ENCODE results near the gene AP1G2. TPM values are rescaled to one million over a fixed set of nuclear protein-coding genes. Genes with fewer than 3 reads are reported as not detected.

Gene AP1G2
- total and polyA plus RNA-seq, 2 of the 13 experiments (the other 11 are each of a cell fraction or from before 2014, with no cell fraction given): 96.9 to 611 TPM

GRCh38 chr14:23588884-23589598 is 21.4 kb upstream of the AP1G2 start (continued):
- TF ChIP-seq HMGXB3 (CRISPR knock-in tag; IDR thresholded peaks at IDR 0.05; ENCODE audit: borderline replicate concordance): peak; percentile 84; the same call in 1 of the 2 replicates
- TF ChIP-seq HMG20A (CRISPR knock-in tag; IDR thresholded peaks at IDR 0.05; ENCODE audit: borderline replicate concordance): peak; percentile 70
- TF ChIP-seq ZNF543 (CRISPR knock-in tag; IDR thresholded peaks at IDR 0.05): peak; percentile 97; the same call in 1 of the 2 replicates
- TF ChIP-seq IKZF4 (CRISPR knock-in tag; IDR thresholded peaks at IDR 0.05; ENCODE audit: borderline replicate concordance, low read depth, not compliant biosample characterization): no peak
- peak; percentile 57; the same call in 1 of the 2 replicates for TF ChIP-seq ZBTB21 (CRISPR knock-in tag; IDR thresholded peaks at IDR 0.05)
- TF ChIP-seq MED1 (CRISPR knock-in tag; IDR thresholded peaks at IDR 0.05): peak; percentile 95
- TF ChIP-seq PHF21A (CRISPR knock-in tag; IDR thresholded peaks at IDR 0.05): peak; percentile 88
- no peak for TF ChIP-seq ZNF576 (CRISPR knock-in tag; IDR thresholded peaks at IDR 0.05)
- peak; percentile 99 for TF ChIP-seq SALL2 (CRISPR knock-in tag; IDR thresholded peaks at IDR 0.05)
- TF ChIP-seq ZNF678 (CRISPR knock-in tag; IDR thresholded peaks at IDR 0.05): peak; percentile 86
- TF ChIP-seq ESRRA (CRISPR knock-in tag; IDR thresholded peaks at IDR 0.05; ENCODE audit: low read depth): peak; percentile 95
- TF ChIP-seq ZNF546 (CRISPR knock-in tag; conservative IDR thresholded peaks at IDR 0.05): 0 out of 2 replicates have a peak, but pooled peaks have one; percentile 82
- peak; percentile 99 for TF ChIP-seq FOXC1 (CRISPR knock-in tag; IDR thresholded peaks at IDR 0.05; ENCODE audit: borderline replicate concordance)
- TF ChIP-seq CHD2 (IDR thresholded peaks at IDR 0.05; ENCODE audit: low read depth, low read length): peak; percentile 54; the same call in 1 of the 2 replicates
- TF ChIP-seq MEIS1 (CRISPR knock-in tag; IDR thresholded peaks at IDR 0.05; ENCODE audit: borderline replicate concordance): peak; percentile 99
- TF ChIP-seq SMAD9 (CRISPR knock-in tag; IDR thresholded peaks at IDR 0.05): peak; percentile 91; the same call in 1 of the 2 replicates
- peak; percentile 98 for TF ChIP-seq ZBTB38 (CRISPR knock-in tag; IDR thresholded peaks at IDR 0.05)
- peak; percentile 96; the same call in 1 of the 2 replicates for TF ChIP-seq ZNF276 (CRISPR knock-in tag; IDR thresholded peaks at IDR 0.05; ENCODE audit: low read depth)
- TF ChIP-seq CBX1 (IDR thresholded peaks at IDR 0.05; ENCODE audit: low read depth): peak; percentile 99
- TF ChIP-seq HOMEZ (CRISPR knock-in tag; IDR thresholded peaks at IDR 0.05; ENCODE audit: low read depth): peak; percentile 96
